ENCODE measurements around the gene DCAF12.
A peak's percentile ranks its signal among the peaks of the same experiment; 100 is the strongest.
"Not testable (repeated sequence)": the region's sequence is repeated elsewhere in the genome, so short reads cannot be mapped to it uniquely, and the experiment has no call there.

Gene DCAF12

DNA sequence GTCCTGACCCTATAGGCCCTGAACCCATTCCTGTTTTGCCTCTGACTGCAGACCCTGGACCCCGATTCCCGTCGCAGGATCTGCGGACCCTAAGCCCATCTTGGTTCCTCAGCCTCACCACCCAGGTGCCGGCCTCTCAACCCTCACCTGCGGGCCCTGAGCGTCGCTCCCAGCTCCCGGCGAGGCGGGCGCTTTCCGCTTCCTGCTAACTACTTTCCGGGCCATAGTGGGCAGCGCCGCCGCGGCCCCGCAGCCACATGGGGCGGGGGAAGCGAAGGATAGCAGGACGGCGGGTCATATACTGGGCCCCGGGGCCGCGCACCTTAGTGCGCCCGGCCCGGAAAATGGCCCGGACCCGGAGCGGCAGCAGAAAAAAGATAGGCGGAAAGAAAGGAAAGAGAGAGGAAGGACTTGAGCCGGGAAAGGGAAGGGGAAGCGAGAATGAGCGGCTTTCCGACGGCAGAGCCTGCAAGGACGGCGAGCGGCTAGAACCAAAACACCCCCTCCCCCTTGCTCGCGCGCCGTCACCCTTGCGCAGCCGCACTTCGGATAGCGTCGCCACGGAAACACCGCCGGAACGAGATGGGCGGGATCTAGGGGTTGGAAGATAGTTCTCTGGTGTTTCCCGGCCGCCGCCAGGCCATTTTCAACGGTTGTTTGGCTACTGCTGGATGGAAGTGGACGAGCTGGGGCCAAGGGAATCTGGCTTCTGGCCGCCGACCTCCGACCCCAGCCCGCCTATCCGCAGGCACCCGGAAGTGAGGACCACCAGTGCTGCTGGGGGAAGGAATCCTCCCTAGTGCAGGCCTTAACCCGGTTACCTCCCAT, at the start of gene DCAF12:
TSS of gene DCAF12 (minus strand) at position 492 of the 828 bp plus-strand sequence. CDS start at position 225, 267 bp downstream.
- peak; percentile 66 to 78 for DNase-seq (ENCODE audit: low read depth in 2 of 2)

DNA sequence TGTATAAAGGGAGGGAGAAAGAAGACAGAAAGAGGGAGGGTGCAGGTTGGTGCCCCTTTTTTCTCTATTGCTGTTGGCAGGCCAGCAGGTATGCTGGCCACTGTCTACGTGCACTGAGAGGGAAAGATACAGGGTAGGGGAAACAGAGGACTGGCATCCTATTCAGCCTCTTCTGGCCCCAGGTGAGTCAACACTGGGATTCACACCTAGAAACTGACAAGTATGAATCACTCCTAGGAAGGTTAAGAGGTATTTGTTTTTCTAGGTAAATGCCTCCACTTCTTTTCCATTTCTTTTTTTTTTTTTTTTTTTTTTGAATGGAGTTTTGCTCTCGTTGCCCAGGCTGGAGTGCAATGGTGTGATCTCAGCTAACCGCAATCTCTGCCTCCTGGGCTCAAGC, 49.6 kb upstream of the DCAF12 start:
- DNase-seq (ENCODE audit: low read depth in 2 of 2) = no peak

DNA sequence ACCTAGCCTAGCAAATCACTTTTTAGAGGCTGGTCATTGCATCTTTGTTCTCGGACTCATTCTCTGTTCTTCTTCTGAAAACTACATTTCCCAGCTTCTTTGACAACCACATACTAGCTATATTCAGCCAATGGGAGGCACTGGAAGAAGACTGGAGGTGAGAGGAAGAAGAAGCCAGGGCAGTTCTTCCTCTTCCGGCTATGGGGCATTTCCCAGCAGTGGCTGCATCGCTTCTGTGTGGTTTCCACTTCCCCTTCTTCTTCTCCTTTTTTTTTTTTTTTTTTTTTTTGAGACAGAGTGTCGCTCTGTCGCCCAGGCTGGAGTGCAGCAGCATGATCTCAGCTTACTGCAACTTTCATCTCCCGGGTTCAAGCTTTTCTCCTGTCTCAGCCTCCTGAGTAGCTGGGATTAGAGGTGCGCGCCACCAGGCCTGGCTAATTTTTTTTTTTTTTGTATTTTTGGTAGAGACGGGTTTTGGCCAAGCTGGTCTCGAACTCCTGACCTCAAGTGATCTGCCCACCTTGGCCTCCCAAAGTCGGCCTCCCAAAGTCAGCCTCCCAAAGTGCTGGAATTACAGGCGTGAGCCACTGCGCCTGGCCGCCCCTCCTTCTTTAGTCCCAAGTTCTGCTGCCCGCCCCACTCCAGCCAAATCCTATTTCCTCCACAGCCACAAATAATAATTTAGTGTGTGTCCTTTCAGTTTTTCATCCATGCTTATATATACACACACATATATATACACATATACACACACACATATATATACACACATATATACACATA, 45.4 kb upstream of the DCAF12 start:
- no peak for DNase-seq (ENCODE audit: low read depth in 2 of 2)

DNA sequence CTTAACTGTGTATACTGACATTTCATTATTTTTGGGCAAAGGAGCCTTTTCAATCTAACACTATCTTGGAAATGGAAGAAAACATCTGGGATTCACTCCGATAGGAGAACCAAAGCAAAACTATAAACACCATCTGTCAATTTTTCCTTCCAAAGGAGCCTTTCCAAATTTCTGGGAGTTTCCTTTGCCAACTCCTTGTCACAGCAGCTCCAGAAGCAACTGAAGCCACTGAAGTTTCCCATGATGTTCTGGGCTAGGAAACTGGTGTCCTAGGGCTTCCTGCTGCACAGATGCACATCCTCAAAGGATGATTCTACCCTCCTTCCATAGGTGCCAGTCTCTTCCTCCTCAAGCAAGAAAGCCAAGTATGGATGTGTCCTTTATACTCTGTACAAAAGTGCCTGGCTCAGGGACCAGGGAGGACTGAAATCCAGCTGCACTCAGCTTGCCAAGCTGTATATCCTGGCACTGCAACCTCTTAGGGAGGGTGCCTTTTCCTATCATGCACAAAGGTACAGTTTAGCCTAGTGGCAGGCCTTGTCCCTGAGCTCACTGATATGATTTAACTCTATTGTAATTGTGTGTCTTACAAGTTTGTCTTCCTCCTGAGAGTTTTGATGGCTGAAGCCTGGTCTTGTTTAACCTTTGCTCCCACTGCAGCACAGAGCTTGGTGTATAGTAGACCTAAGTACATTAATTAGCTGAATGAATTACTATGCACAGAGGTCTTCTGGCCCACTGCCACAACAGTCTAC, 43.9 kb upstream of the DCAF12 start:
- DNase-seq (ENCODE audit: low read depth in 2 of 2) = no peak

DNA sequence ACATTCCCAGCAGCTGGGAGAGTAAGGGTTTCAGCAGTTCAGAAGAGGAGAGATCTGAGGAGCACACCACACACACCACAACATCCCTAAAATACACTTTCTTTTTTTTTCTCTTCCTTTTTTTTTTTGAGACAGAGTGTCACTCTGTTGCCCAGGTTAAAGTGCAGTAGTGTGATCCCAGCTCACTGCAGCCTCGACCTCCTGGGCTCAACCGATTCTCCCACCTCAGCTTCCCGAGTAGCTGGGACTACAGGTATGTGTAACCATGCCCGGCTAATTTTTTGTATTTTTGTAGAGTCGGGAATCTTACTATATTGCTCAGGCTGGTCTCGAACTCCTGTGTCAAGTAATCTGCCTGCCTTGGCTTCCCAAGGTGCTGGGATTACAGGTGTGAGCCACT, 42.6 kb upstream of the DCAF12 start:
- no peak for DNase-seq (ENCODE audit: low read depth in 2 of 2)

DNA sequence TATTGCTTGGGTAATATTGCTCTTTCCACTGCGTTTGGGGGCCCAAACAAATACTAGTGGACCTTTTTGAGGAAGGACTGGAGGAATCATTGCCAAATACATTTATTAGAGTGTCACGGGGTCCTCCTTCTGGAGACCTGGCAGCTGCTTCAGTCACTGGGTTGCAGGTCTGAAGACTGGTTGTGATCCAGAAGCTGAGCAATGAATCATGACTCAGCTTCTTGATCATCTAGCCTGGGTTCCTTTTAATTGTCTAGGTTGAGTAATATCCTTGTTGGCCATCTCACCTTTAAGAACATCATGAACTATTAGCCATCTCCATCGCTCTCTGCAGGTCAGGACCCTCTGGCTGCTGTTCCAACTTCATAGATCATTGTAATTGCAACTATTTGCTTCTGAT, 36.9 kb upstream of the DCAF12 start:
- no peak for DNase-seq (ENCODE audit: low read depth in 2 of 2)

DNA sequence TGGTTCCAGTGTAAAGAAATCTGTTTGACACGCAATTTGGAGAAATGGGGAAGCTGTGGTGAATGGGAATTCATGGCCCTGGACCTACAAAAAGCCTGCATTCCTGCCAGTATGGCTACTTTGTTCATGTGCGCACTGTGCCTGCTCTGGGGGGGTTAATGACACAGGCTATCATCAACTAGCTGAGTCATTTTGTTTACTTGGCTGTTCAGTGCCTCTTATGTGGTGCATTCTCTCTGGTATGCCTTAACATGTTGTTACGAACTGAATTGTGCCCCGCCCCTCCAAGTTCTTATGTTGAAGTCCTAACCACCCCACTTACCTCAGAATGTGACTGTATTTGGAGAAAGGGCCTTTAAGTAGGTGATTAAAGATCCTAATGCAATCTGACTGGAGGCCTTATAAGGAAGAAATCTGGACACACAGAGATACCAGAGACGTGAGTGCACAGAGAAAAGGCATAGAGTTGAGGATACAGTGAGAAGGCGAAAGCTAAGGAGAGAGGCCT, 31.9 kb upstream of the DCAF12 start:
- no peak for DNase-seq (ENCODE audit: low read depth in 2 of 2)

DNA sequence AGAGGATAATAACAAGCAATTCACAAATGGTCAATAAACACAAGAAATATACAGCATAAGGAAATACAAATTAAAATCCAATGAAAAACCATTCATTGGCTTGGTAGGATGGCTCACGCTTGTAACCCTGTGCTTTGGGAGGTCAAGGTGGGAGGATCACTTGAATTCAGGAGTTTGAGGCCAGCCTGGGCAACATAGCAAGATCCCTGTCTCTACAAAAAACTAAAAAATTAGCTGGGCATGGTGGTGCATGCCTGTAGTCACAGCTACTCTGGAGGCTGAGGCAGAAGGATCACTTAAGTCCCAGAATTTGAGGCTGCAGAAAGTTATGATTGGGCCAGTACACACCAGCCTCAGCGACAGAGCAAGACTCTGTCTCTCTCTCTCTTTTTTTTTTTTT, 31.4 kb upstream of the DCAF12 start:
- DNase-seq (ENCODE audit: low read depth in 2 of 2) = no peak

DNA sequence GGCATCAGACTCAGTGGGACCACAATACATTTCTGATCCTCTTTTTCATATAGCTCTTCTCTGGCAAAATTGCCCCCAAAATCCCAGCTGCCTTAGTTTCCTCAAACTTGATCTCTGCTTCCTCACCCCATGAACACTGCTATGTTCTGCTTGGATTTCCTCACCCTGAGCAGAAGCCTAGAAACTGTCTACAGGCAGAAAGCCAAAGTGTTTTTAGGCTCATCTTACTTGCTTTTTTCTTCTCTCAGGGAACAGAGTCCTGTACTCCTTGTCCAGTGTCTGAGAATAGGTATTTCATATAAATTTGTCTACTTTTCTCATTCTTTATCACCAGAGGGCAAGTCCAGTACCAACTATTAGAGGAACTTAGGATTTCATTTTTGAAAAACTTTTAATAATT, 30.8 kb upstream of the DCAF12 start:
- no peak for DNase-seq (ENCODE audit: low read depth in 2 of 2)

DNA sequence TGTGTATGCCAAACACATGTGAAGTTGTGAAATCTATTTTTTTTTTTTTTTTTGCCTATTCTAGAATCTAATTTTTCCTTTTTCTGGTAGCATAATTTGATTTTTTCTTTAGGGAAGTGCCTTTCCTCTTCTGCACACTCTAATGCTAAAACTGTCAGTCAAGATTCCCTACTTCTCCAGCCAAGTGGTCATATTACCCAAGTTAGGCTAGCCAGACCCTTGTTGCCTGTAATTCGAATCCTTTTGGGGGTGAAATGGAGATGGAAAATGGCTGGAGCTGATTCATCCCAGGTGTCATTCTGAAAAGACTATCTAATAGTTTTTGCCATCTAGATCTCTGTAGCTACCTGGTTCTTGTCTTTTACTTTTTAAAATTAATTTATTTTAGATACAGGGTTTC, 27.6 kb upstream of the DCAF12 start:
- DNase-seq (ENCODE audit: low read depth in 2 of 2) = no peak

DNA sequence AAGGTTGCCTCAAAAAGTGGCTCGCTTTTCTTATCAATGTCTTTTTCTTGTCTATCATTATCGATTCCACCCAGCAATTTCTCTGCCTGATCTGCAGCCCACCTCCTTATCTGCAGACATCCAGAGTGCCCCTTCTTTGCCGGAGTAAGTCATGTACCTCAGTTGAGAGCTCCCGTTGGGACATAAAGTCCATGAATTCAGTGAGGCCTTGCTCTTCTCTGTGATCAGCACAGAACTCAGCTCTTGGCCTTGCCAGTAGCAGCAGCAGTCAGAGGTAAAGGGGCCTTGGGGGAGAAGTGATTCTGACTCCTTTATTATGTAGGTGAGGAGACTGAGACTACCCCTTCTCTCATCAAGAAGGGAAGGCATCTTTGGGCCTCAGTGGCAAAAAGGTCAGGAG, 24.9 kb upstream of the DCAF12 start:
- DNase-seq (ENCODE audit: low read depth in 2 of 2) = no peak

DNA sequence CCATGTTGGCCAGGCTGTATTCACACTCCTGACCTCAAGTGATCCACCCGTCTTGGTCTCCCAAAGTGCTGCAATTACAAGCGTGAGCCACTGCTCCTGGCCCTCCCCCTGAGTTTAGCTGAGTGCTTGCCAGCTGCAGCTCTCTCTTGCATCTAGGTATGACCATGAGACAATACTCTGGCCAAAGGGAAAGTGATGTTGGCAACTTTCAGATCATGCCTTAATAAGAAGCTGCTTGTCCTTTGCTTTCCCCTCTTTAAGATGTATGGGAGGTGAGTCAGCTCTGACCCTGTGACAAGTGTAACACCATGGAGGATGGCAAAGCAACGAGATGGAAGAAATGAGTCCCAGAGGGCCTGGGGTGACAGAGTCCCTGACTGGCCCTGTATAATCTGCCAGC, 18.7 kb upstream of the DCAF12 start:
- DNase-seq (ENCODE audit: low read depth in 2 of 2) = no peak

DNA sequence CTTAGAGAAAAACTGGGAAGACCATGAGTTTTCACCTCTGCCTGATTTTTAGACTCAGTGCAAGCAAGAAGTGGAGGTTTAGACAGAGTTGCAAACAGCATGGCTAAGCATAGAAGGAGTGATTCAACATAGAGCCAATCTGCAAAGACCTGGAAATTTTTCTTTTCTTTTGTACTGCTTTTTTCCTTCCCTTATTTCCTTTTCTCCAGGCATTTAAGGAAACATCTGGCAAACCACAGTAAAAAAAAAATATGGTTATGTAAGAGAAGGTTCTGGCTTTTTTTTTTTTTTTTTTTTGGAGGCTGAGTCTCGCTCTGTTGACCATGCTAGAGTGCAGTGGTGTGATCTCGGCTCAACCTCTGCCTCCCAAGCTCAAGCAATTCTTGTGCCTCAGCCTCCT, 16.6 kb upstream of the DCAF12 start:
- no peak for DNase-seq (ENCODE audit: low read depth in 2 of 2)

DNA sequence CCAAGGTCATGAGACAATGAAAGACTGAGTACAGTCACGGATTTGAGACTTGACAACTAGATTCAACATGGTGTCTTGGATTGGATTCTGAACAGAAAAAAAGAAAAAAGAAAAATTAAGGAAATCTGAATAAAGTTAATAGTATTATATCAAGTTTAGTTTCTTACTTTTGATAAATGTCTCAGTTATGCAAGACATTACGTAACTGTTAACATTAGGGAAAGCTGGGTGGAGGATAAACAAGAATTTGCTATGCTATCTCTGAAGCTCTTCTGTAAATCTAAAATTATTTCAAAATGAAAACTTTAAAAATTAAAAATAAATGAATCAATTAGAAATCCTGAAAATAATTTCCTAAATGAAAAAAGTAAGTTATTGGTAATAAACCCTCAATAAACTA, 14.4 kb upstream of the DCAF12 start:
- DNase-seq (ENCODE audit: low read depth in 2 of 2) = no peak

DNA sequence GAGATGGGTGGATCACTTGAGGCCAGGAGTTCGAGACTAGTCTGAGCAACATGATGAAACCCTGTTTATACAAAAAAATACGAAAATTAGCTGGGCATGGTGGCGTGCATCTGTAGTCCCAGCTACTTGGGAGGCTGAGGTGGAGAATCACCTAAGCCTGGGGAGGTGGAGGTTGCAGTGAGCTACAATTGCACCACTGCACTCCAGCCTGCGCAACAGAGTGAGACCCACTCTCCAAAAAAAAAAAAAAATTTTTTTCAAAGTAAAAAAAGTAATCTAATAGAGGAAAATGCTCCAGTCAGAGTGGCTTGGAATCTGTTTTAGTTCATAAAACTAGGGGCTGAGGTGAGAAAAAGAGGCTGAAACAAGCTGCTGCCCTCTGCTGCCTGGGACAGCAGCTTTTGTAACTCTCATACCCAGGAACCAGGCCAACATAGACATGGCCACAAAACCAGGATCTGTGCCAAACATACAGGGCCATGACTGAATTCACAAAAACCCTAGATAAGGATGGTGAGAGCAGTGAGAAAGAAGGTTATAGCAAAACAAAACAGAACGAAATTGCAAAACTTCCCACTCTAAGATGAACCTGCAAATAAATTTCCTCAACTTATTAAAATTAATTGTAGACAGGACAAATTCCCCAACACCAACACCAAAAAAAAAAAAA, 13.1 kb upstream of the DCAF12 start:
- DNase-seq (ENCODE audit: low read depth in 2 of 2) = no peak

DNA sequence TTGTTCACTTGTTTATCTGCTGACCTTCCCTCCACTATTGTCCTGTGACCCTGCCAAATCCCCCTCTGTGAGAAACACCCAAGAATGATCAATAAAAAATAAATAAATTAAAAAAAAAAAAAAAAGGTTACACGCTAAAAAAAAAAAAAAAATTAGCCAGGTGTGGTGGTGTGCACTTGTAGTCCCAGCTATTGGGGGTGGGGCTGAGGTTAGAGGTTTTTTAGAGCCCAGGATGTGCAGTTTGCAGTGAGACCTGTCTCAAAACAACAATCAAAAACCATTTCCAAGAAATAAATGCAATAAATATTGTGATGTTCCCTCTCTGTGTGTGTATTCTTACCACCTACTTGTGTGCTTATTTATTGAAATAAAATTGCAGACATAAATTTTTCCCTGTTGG, 12.1 kb upstream of the DCAF12 start:
- DNase-seq (ENCODE audit: low read depth in 2 of 2) = not testable (repeated sequence)

DNA sequence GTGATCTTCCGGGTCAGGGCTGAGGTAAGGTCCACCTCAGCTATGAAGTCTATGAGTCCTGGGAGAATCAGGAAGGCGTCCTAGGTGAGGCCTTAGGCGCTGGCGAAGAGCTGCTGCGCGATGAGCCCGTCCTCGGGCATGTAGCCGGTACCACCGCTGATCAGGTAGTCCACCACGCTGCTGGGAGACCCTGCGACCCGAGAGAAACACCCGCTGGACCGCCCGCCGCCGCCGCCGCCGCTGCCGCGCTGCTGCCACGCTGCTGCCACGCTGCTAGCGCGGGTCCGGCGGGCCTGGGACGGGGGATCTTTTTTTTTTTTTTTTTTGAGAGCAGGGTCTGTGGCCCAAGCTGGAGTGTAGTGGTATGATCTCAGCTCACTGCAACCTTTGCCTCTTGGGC, 8.0 kb upstream of the DCAF12 start:
- DNase-seq (ENCODE audit: low read depth in 2 of 2) = no peak

DNA sequence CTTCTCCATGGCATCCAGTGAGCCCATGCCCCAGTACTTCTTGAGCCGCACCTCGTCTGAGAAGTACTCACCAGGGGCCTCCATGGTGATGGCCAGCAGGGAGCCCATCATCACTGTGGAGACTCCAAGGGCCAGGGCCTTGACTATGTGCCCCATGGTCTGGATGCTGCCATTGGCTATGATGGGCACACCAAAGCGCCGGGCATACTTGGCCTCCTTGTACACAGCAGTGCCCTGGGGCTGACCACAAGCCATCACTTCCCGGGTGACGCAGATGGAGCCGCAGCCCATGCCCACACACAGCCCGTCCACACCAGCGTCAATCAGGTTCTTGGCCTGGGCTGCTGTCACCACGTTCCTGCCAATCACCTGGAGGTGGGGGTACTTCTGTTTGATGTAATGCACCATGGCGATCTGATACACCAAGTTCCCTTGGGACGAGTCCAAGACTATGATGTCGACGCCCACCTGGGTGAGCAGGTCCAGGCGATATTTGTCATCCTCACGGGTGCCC, 7.0 kb upstream of the DCAF12 start:
- no peak for DNase-seq (ENCODE audit: low read depth in 2 of 2)

DNA sequence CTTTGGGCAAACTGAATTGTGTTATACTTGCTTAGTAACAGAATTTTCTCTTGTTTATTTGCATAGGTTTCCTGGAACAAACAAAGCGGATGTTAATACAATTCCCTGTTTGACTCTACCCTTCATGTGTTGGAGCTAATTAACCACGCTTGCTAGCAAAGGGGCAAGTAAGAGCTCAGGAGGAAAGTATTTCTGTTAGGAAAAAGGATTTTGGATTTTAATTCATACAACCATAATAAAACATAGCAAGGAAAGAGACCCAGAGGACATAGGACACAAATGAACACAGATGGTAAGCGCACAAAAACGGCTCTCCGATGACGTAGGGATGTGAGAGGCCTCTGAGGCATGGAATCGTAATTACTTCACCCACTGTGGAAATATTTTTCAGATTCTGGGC, 5.1 kb upstream of the DCAF12 start:
- no peak for DNase-seq (ENCODE audit: low read depth in 2 of 2)

DNA sequence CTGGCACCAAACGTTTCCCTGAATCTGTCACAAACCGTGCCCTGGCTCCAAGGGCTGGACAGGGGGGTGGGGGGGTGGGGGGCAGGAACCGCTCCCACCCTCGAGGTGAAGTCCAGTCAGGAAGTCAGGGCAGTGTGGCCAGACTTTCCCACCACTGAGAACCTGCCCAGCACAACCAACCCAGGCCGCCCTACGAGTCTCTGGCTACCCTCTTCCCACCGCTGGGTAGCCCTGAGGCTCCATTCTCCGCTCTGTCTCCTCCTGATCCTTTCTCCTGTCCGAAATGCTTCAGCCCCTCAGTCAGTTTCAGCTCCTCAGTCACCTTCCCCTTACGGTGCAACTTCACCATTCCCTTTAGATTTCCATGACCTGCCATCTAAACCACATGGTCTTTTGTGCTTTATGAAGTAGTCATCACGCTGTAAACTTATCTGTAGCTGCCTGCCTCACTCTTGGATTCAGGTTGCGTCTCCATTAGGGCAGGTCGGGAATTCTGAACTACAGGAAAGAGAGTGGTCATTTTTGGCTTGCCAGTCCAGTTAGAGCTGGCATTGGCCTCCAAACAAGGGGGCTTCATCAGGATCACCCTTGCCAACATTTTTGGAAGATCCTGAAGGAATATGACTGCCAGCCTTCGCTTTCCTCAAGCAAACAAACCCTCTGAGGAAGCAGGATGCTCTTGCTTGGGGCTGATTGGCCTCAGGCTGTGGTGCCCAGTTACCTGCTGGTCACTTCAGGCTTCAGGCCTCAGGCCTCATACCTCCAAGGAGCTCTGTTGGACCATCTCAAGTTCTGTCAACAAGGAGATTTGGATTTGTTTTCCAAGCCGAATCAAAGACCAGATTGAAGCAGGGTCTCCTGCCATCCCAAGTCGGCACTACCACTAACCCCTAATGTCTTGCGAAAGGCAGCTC, 794 bp upstream of the DCAF12 start:
- DNase-seq (ENCODE audit: low read depth in 2 of 2) = no peak

Measured in stimulated activated CD4-positive, alpha-beta T cell treated with anti-CD3 and anti-CD28 coated beads, Interleukin-1b, Interleukin-23, amount 100 ng/mL, for 1 hour (primary cell).